Measurements from ENCODE around the gene NCOA5.

NCOA5 gene

DNA sequence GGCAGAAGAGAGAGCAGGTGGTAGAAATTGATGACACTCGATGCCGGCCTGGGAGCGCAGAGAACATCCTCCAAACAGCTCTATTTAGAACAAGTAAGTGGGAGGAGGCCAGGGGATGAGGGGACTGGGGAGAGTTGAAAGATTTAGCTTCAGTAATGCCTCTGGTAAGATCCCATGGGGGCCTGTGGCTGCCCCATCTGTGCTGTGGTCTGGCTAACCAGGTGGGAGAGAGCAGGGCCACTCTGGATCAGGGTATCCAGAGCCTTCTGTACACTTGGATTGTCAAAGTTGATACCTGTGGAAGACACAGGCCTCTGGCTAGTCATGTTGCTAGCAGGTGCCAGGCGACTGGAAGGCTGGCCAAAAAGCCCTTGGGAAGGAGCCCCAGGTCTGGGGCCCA is 27.6 kb downstream of the NCOA5 start:
- peak; percentile 47 for DNase-seq (ENCODE audit: insufficient read length, low spot score)
- no peak for TF ChIP-seq CTCF (IDR thresholded peaks at IDR 0.05; ENCODE audit: insufficient read depth, missing control alignments)
- no peak for FAIRE-seq

DNA sequence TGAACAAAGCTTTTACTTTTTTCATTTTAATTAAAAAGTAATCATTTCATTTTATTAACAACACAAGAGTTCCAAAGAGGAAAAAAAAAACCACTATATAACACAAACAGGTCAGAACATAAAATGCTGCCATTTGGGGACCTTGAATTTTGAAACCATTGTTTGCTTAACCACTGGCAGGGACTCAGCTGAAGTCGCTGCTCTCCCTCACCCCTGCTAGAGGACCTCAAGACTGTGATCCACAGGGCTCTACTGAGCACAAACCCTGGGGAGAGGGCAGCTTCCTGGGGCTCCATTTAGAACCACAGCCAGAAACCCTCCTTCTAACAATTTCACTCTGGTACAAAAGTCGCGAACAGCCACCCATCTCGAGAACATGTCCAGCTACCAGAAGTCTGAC is 28.8 kb downstream of the NCOA5 start:
- FAIRE-seq (no peak), DNase-seq (ENCODE audit: insufficient read length, low spot score) (no peak)
- no peak for TF ChIP-seq CTCF (IDR thresholded peaks at IDR 0.05; ENCODE audit: insufficient read depth, missing control alignments)

GRCh38 chr20:46060301-46060881 is 29.4 kb downstream of the NCOA5 start:
- TF ChIP-seq CTCF (IDR thresholded peaks at IDR 0.05; ENCODE audit: insufficient read depth, missing control alignments), result no peak
- no peak for DNase-seq (ENCODE audit: insufficient read length, low spot score)
- no peak for FAIRE-seq

GRCh38 chr20:46058599-46059281 is 31.0 kb downstream of the NCOA5 start:
- no peak for DNase-seq (ENCODE audit: insufficient read length, low spot score)
- no peak for FAIRE-seq
- no peak for TF ChIP-seq CTCF (IDR thresholded peaks at IDR 0.05; ENCODE audit: insufficient read depth, missing control alignments)

- DNase-seq (ENCODE audit: insufficient read length, low spot score) (no peak), FAIRE-seq (no peak)
Measured at GRCh38 chr20:46057856-46058598, 31.7 kb downstream of the NCOA5 start.

DNA sequence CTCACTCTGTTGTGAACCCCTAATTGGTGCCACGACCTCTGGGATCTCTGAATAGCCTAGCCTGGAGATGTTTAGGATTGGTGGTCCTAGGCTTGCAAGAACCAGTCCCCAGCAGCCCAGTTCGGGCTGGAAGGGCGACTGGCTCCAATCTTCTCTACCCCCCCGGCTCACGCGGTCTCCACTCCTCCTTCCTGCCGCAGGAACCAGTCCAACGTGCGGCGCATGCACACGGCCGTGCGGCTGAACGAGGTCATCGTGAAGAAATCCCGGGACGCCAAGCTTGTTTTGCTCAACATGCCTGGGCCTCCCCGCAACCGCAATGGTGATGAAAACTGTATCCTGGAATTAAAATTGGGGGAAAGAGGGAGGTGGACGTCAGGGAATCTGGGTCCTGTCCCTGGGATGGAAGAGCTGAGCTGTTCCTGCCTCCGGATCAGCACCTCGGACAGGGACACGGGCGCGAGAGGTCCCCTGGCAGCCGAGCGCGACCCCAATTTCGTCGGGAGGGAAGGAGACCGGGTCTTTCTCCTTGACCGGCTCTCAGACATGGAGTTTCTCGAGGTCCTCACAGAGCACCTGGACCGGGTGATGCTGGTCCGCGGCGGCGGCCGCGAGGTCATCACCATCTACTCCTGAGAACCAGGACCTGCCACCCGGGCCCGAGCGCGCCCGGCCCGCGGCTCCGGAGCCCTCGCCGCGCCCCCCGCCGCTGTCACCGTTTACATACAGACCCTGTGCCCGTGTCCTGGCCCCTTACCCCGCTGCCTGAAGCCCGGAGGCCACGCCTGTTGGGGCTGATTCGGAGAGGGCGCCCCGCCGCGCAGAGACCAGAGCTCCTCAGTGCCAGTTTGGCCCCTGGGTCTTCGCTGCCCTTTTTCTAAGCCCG is 32.5 kb downstream of the NCOA5 start:
- DNase-seq (ENCODE audit: insufficient read length, low spot score) (no peak), FAIRE-seq (no peak)
- TF ChIP-seq CTCF (IDR thresholded peaks at IDR 0.05; ENCODE audit: insufficient read depth, missing control alignments), result no peak

More at GRCh38 chr20:46057856-46058598, 31.7 kb downstream of the NCOA5 start:
- no peak for TF ChIP-seq CTCF (IDR thresholded peaks at IDR 0.05; ENCODE audit: insufficient read depth, missing control alignments)

Data from D721Med (cell line).